ENCODE results near the gene CBLC.
A peak's percentile ranks its signal among the peaks of the same experiment; 100 is the strongest.

Gene CBLC

DNA sequence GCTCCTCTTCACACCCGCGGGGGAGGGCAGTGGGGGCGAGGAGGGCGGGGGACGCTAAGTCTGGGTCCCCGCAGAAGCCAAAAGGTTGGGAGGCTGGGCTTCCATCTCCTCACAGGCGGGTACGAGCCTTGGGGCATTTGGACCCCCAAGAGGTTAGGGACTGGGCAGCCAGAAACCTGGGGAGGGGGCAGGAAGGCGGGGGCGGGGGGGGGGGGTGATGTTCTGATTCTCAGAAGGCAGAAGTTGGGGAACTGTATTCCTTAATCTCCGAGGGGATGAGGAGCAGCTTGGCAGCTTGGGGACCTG lies 24.1 kb upstream of the CBLC start:
- Histone ChIP-seq H3K27me3 (ENCODE audit: control insufficient read depth in 5 of 5, insufficient read depth in 4 of 5, low read length in 5 of 5) (no peaks in the 10 kb centered on the region), H3K27ac (ENCODE audit: low read depth, low read length) (peak overlapping the region; percentile 87), H3K36me3 (ENCODE audit: control insufficient read depth in 5 of 5, insufficient read depth in 5 of 5, low read length in 5 of 5) (peaks cover 0 to 58% (median 41%) of the 10 kb centered on the region in 5 donors), H3K4me1 (ENCODE audit: control insufficient read depth in 5 of 5, insufficient read depth in 5 of 5, low read length in 5 of 5) (peaks cover 25 to 90% (median 84%) of the 10 kb centered on the region in 5 donors), H3K9me3 (ENCODE audit: control insufficient read depth in 5 of 5, low read length in 5 of 5) (no peaks in the 10 kb centered on the region), H3K4me3 (ENCODE audit: low read depth in 1 of 5, low read length in 5 of 5) (peak overlapping the region; percentile 52 to 80 (median 69)), H3K9ac (ENCODE audit: low read length in 5 of 5) (peak overlapping the region in 4 of 5 donors; percentile 73 to 88 (median 82))

DNA sequence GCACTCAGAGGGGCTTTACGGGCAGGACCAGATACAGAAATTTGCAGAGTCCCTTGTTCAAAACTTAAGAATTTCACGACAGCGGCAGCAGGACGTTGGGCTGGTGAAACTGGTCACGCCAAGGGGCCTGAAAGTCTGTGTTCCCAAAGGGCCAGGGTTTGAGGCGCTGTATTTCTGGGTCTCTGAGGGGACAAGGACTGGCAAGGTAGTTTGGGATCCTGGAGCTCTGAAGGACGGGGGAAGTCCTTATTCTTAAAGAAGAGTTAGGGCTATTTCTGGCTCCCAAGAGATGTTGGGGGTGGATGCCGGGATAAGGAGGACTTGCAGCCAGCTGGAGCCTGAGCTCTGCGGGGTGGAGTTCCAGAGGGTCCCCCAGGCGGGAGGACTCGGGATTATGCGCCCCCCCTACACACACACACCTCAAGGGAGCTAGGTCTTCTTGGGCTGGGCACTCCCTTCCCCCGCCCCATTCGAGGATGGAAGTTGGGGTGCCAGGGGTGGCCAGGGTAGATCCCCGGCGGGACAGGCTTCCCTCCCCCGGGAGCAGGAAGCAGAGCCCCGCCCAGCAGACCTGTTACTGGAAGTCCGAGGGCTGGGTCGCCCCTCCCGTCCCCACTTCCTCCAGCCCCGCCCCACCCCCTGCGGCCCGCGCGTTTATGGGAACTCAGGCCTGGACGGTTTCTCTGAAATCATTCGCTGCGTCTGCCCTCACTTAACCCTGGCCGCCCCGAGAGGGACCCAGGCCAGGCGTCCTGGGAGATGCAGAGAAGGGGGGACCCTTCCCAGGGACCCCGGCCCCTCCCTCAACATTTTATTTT lies 23.5 kb upstream of the CBLC start:
- peak overlapping the region in 4 of 5 donors; percentile 73 to 88 (median 82) for H3K9ac ChIP-seq (ENCODE audit: low read length in 5 of 5)
- no peaks in the 10 kb centered on the region for H3K9me3 ChIP-seq (ENCODE audit: control insufficient read depth in 5 of 5, low read length in 5 of 5)
- H3K4me1 ChIP-seq (ENCODE audit: control insufficient read depth in 5 of 5, insufficient read depth in 5 of 5, low read length in 5 of 5) = peaks cover 25 to 91% (median 85%) of the 10 kb centered on the region in 5 donors
- H3K36me3 ChIP-seq (ENCODE audit: control insufficient read depth in 5 of 5, insufficient read depth in 5 of 5, low read length in 5 of 5) = peaks cover 0 to 61% (median 44%) of the 10 kb centered on the region in 5 donors
- H3K27ac ChIP-seq (ENCODE audit: low read depth, low read length) = peak overlapping the region; percentile 87
- H3K27me3 ChIP-seq (ENCODE audit: control insufficient read depth in 5 of 5, insufficient read depth in 4 of 5, low read length in 5 of 5) = no peaks in the 10 kb centered on the region
- peak overlapping the region; percentile 52 to 80 (median 69) for H3K4me3 ChIP-seq (ENCODE audit: low read depth in 1 of 5, low read length in 5 of 5)

DNA sequence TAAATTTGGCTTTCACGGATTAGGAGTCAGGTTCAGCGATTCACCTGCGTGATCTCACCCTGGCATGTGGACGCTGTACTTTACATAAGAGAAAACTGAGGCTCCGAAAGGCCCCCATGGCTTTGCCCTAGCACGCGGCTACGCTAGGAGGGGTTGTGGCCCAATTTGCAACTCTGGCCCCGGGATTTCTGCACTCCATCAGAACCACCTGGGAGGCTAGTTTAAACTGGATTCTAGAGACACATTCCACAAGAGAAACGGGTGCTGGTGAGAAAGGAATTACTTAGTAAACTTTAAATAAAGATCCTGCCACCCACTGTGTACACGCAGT lies 23.0 kb upstream of the CBLC start:
- Histone ChIP-seq H3K4me3 (ENCODE audit: low read depth in 1 of 5, low read length in 5 of 5) (peak overlapping the region in 4 of 5 donors; percentile 41 to 71 (median 64)), H3K36me3 (ENCODE audit: control insufficient read depth in 5 of 5, insufficient read depth in 5 of 5, low read length in 5 of 5) (peaks cover 0 to 67% (median 48%) of the 10 kb centered on the region in 5 donors), H3K27me3 (ENCODE audit: control insufficient read depth in 5 of 5, insufficient read depth in 4 of 5, low read length in 5 of 5) (no peaks in the 10 kb centered on the region), H3K4me1 (ENCODE audit: control insufficient read depth in 5 of 5, insufficient read depth in 5 of 5, low read length in 5 of 5) (peaks cover 25 to 86% (median 80%) of the 10 kb centered on the region in 5 donors), H3K9ac (ENCODE audit: low read length in 5 of 5) (peak overlapping the region in 4 of 5 donors; percentile 25 to 88 (median 73)), H3K9me3 (ENCODE audit: control insufficient read depth in 5 of 5, low read length in 5 of 5) (no peaks in the 10 kb centered on the region), H3K27ac (ENCODE audit: low read depth, low read length) (peak overlapping the region; percentile 87)

DNA sequence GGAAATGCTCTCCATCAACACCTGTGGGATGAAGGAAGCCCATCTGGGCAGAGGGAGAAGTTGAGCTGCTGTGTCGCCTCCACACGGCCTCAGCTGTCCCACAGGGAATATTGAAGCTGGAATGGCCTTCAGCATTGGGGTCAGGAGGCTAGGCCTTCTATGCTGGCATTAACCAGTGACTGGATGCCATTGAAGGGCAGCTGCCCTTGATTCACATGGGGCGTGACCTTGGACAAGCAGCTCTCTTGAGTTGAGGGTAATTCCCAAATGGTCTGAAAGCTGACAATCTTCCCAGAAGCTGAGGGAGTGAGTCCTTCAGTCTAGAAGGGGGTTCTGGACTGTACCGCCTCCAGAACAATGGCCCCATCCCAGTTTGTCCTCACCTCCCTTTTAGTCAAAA lies 22.5 kb upstream of the CBLC start:
- H3K9ac ChIP-seq (ENCODE audit: low read length in 5 of 5) = peak overlapping the region in 3 of 5 donors; percentile 25 to 88 (median 75)
- H3K27ac ChIP-seq (ENCODE audit: low read depth, low read length) = peak overlapping the region; percentile 87
- H3K9me3 ChIP-seq (ENCODE audit: control insufficient read depth in 5 of 5, low read length in 5 of 5) = no peaks in the 10 kb centered on the region
- H3K4me3 ChIP-seq (ENCODE audit: low read depth in 1 of 5, low read length in 5 of 5) = peak overlapping the region in 4 of 5 donors; percentile 41 to 71 (median 64)
- H3K4me1 ChIP-seq (ENCODE audit: control insufficient read depth in 5 of 5, insufficient read depth in 5 of 5, low read length in 5 of 5) = peaks cover 23 to 80% (median 75%) of the 10 kb centered on the region in 5 donors
- no peaks in the 10 kb centered on the region for H3K27me3 ChIP-seq (ENCODE audit: control insufficient read depth in 5 of 5, insufficient read depth in 4 of 5, low read length in 5 of 5)
- peaks cover 0 to 71% (median 53%) of the 10 kb centered on the region in 5 donors for H3K36me3 ChIP-seq (ENCODE audit: control insufficient read depth in 5 of 5, insufficient read depth in 5 of 5, low read length in 5 of 5)

DNA sequence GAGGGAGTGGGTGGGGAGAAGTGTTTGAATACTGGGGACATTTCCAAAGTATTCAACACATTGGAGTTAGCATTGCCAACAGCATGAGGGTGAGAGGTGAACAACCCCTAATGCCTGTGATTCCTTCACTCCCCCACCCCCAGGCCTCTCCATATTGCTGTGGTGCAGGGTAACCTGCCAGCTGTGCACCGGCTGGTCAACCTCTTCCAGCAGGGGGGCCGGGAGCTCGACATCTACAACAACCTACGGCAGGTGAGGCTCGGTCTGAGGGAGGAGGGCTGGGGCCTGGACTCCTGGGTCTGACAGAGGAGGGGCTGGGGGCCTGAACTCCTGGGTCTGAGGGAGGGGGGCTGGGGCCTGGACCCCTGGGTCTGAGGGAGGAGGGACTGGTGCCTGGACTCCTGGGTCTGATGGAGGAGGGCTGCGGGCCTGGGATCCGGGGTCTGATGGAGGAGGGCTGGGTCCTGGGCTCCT lies 21.6 kb upstream of the CBLC start:
- Histone ChIP-seq H3K4me1 (ENCODE audit: control insufficient read depth in 5 of 5, insufficient read depth in 5 of 5, low read length in 5 of 5) (peaks cover 19 to 71% (median 65%) of the 10 kb centered on the region in 5 donors), H3K27ac (ENCODE audit: low read depth, low read length) (peak overlapping the region; percentile 87), H3K9ac (ENCODE audit: low read length in 5 of 5) (peak overlapping the region in 3 of 5 donors; percentile 33 to 88 (median 69)), H3K4me3 (ENCODE audit: low read depth in 1 of 5, low read length in 5 of 5) (peak overlapping the region in 2 of 5 donors; percentile 15 to 36), H3K27me3 (ENCODE audit: control insufficient read depth in 5 of 5, insufficient read depth in 4 of 5, low read length in 5 of 5) (no peaks in the 10 kb centered on the region), H3K36me3 (ENCODE audit: control insufficient read depth in 5 of 5, insufficient read depth in 5 of 5, low read length in 5 of 5) (peaks cover 0 to 71% (median 50%) of the 10 kb centered on the region in 5 donors), H3K9me3 (ENCODE audit: control insufficient read depth in 5 of 5, low read length in 5 of 5) (no peaks in the 10 kb centered on the region)

DNA sequence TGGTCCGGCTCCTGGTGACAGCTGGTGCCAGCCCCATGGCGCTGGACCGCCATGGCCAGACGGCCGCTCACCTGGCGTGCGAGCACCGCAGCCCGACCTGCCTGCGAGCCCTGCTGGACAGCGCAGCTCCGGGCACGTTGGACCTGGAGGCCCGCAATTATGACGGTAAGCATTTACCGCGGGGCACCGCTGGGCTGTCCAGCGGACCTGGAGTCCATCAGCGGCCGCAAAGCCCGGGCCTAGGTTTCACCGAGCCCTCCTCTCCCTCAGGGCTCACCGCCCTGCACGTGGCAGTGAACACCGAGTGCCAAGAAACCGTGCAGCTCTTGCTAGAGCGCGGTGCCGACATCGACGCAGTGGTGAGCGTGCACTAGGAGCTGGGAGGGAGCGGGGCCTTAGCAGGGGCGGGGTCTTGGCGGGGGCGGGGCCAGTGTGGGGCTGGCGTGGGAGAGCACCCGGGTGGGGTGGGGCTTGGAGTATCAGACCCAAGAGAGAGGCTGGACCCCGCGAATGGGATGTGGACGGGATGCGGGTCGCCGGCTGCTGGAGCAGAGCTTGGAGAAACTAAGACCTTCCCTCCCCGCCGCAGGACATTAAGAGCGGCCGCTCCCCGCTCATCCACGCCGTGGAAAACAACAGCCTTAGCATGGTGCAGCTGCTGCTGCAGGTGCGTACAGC lies 20.5 kb upstream of the CBLC start:
- no peaks in the 10 kb centered on the region for H3K27me3 ChIP-seq (ENCODE audit: control insufficient read depth in 5 of 5, insufficient read depth in 4 of 5, low read length in 5 of 5)
- H3K4me1 ChIP-seq (ENCODE audit: control insufficient read depth in 5 of 5, insufficient read depth in 5 of 5, low read length in 5 of 5) = peaks cover 19 to 61% (median 58%) of the 10 kb centered on the region in 5 donors
- H3K27ac ChIP-seq (ENCODE audit: low read depth, low read length) = peak overlapping the region; percentile 87
- peak overlapping the region; percentile 15 to 65 (median 55) for H3K4me3 ChIP-seq (ENCODE audit: low read depth in 1 of 5, low read length in 5 of 5)
- peak overlapping the region in 3 of 5 donors; percentile 59 to 88 (median 69) for H3K9ac ChIP-seq (ENCODE audit: low read length in 5 of 5)
- peaks cover 0 to 63% (median 41%) of the 10 kb centered on the region in 5 donors for H3K36me3 ChIP-seq (ENCODE audit: control insufficient read depth in 5 of 5, insufficient read depth in 5 of 5, low read length in 5 of 5)
- no peaks in the 10 kb centered on the region for H3K9me3 ChIP-seq (ENCODE audit: control insufficient read depth in 5 of 5, low read length in 5 of 5)

DNA sequence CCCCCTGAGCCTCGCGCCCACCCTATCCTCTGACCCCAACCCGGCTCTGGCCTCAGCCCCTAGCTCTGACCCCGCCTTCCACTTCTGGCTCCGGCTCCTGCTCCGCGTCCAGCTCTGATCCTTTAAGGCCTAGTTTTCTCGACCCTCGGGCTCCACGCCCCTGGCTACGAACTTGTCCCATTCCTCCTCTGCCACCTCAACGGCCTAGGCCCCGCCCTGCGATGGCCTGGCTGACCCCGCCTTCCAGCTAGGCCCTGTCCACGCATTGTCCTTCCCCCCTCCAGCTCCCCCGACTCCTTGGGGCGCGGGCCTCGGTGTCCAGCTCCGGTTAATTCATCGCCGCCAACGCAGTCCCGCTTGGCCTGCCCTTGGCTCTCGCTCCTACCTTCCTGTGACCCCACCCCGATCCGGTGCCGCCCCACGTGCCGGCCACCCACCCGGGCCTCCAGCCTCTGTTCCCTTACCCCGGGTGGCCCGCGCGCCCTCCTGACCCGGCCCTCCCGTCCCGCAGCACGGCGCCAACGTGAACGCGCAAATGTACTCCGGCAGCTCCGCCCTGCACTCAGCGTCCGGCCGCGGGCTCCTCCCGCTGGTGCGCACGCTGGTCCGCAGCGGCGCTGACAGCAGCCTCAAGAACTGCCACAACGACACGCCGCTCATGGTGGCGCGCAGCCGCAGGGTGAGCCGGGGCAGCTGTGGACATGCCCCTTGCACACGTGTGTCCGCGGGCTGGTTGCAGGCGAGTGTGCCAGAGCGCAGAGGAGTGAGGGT lies 19.8 kb upstream of the CBLC start:
- peak overlapping the region; percentile 74 for H3K27ac ChIP-seq (ENCODE audit: low read depth, low read length)
- peak overlapping the region in 4 of 5 donors; percentile 4 to 72 (median 64) for H3K9ac ChIP-seq (ENCODE audit: low read length in 5 of 5)
- H3K9me3 ChIP-seq (ENCODE audit: control insufficient read depth in 5 of 5, low read length in 5 of 5) = no peaks in the 10 kb centered on the region
- H3K27me3 ChIP-seq (ENCODE audit: control insufficient read depth in 5 of 5, insufficient read depth in 4 of 5, low read length in 5 of 5) = no peaks in the 10 kb centered on the region
- peaks cover 15 to 54% (median 50%) of the 10 kb centered on the region in 5 donors for H3K4me1 ChIP-seq (ENCODE audit: control insufficient read depth in 5 of 5, insufficient read depth in 5 of 5, low read length in 5 of 5)
- peak overlapping the region; percentile 15 to 65 (median 55) for H3K4me3 ChIP-seq (ENCODE audit: low read depth in 1 of 5, low read length in 5 of 5)
- peaks cover 0 to 56% (median 34%) of the 10 kb centered on the region in 5 donors for H3K36me3 ChIP-seq (ENCODE audit: control insufficient read depth in 5 of 5, insufficient read depth in 5 of 5, low read length in 5 of 5)

DNA sequence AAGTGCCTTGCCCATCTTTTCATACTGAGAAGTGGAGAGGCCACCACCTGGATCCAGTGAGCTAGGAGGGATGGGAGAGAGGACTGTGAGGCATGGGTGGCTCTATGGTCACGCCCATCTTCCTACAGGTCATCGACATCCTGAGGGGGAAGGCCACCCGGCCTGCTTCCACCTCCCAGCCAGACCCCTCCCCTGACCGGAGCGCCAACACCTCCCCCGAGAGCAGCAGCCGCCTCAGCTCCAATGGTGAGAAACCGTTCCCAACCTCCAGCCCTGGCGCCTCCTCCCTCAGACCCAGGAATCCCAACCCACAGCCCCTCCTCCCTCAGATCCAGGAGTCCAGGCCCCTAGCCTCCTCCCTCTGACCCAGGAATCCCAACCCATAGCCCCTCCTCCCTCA lies 19.1 kb upstream of the CBLC start:
- peak overlapping the region; percentile 74 for H3K27ac ChIP-seq (ENCODE audit: low read depth, low read length)
- no peaks in the 10 kb centered on the region for H3K9me3 ChIP-seq (ENCODE audit: control insufficient read depth in 5 of 5, low read length in 5 of 5)
- H3K4me3 ChIP-seq (ENCODE audit: low read depth in 1 of 5, low read length in 5 of 5) = peak overlapping the region in 4 of 5 donors; percentile 55 to 65 (median 58)
- H3K4me1 ChIP-seq (ENCODE audit: control insufficient read depth in 5 of 5, insufficient read depth in 5 of 5, low read length in 5 of 5) = peaks cover 15 to 49% (median 47%) of the 10 kb centered on the region in 5 donors
- no peaks in the 10 kb centered on the region for H3K27me3 ChIP-seq (ENCODE audit: control insufficient read depth in 5 of 5, insufficient read depth in 4 of 5, low read length in 5 of 5)
- peaks cover 0 to 56% (median 34%) of the 10 kb centered on the region in 5 donors for H3K36me3 ChIP-seq (ENCODE audit: control insufficient read depth in 5 of 5, insufficient read depth in 5 of 5, low read length in 5 of 5)
- H3K9ac ChIP-seq (ENCODE audit: low read length in 5 of 5) = peak overlapping the region in 2 of 5 donors; percentile 4 to 14

DNA sequence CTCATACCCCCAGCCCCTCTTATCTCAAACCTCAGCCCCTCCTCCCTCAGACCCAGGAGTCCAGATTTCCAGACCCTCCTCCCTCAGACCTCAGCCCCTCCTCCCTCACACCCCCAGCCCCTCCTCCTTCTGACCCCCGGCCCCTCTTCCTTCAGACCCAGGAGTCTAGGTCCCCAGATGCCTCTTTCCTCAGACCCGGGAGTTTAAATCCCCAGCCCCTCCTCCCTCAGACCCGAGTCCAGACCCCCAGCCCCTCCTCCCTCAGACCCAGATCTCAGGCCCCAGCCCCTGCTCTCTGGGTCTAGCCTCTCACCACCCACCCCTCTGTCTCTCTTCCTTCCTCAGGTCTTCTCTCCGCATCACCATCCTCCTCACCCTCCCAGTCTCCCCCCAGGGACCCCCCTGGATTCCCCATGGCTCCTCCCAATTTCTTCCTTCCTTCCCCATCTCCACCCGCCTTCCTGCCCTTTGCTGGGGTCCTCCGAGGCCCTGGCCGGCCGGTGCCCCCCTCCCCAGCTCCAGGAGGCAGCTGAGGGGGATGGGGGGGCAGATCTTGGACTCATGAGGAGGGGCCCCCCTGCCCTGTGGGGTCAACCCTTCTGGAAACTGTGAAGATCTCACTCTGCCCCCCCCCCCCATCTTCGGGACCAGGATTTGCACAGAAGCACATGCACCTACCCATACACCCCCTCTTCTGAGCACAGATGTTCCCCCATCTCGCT lies 18.4 kb upstream of the CBLC start:
- Histone ChIP-seq H3K4me1 (ENCODE audit: control insufficient read depth in 5 of 5, insufficient read depth in 5 of 5, low read length in 5 of 5) (peaks cover 15 to 49% (median 42%) of the 10 kb centered on the region in 5 donors), H3K27ac (ENCODE audit: low read depth, low read length) (no peak overlapping the region)

More for the DNA sequence above, 18.4 kb upstream of the CBLC start:
- Histone ChIP-seq H3K27me3 (ENCODE audit: control insufficient read depth in 5 of 5, insufficient read depth in 4 of 5, low read length in 5 of 5) (no peaks in the 10 kb centered on the region), H3K36me3 (ENCODE audit: control insufficient read depth in 5 of 5, insufficient read depth in 5 of 5, low read length in 5 of 5) (peaks cover 0 to 56% (median 34%) of the 10 kb centered on the region in 5 donors), H3K9ac (ENCODE audit: low read length in 5 of 5) (no peak overlapping the region), H3K4me3 (ENCODE audit: low read depth in 1 of 5, low read length in 5 of 5) (no peak overlapping the region), H3K9me3 (ENCODE audit: control insufficient read depth in 5 of 5, low read length in 5 of 5) (no peaks in the 10 kb centered on the region)
